ENCODE results near the gene FCHO2.
"Not testable (repeated sequence)": the region's sequence is repeated elsewhere in the genome, so short reads cannot be mapped to it uniquely, and the experiment has no call there.

The FCHO2 gene, protein sequence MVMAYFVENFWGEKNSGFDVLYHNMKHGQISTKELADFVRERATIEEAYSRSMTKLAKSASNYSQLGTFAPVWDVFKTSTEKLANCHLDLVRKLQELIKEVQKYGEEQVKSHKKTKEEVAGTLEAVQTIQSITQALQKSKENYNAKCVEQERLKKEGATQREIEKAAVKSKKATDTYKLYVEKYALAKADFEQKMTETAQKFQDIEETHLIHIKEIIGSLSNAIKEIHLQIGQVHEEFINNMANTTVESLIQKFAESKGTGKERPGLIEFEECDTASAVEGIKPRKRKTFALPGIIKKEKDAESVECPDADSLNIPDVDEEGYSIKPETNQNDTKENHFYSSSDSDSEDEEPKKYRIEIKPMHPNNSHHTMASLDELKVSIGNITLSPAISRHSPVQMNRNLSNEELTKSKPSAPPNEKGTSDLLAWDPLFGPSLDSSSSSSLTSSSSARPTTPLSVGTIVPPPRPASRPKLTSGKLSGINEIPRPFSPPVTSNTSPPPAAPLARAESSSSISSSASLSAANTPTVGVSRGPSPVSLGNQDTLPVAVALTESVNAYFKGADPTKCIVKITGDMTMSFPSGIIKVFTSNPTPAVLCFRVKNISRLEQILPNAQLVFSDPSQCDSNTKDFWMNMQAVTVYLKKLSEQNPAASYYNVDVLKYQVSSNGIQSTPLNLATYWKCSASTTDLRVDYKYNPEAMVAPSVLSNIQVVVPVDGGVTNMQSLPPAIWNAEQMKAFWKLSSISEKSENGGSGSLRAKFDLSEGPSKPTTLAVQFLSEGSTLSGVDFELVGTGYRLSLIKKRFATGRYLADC

DNA sequence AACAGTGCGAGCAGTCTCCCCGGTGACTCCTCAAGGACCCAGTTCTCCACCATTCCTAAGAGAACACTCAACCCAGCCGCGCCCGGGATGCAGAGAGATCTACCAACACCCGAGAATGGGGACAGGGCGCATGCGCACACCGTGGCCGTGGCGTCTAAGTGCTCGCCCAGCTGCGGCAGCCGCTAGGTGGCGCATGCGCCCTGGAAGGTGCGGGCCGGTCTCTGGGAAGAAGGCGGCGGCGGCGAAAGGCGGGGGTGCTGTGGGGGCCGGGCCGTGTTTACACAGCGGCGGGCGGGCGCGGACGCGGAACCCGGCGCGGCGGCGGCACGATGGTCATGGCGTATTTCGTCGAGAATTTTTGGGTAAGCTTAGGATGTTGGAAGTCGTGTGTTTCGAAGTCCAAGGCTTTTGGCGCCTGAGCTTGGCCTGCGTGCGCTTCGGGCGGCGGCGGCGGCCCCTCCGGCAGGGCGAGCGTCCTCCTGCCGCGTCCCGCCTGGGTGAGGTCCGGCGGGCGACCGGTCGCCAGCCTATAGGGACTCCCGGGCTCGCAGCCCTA, at the start of gene FCHO2:
Gene FCHO2, plus strand, starts transcription at position 274 of the 556 bp plus-strand sequence. Its CDS starts 56 bp downstream, at position 330.
- ATAC-seq: peak; percentile 98
- Mint-ChIP-seq H3K36me3 (no peaks in the 10 kb centered on the region), H3K27ac (peak within 1 kb of the TSS; percentile 74), H3K4me3 (peak within 1 kb of the TSS; percentile 79), H3K9me3 (no peaks in the 10 kb centered on the region), H3K27me3 (peaks cover 19% of the 10 kb centered on the region), H3K4me1 (peaks cover 26% of the 10 kb centered on the region)

DNA sequence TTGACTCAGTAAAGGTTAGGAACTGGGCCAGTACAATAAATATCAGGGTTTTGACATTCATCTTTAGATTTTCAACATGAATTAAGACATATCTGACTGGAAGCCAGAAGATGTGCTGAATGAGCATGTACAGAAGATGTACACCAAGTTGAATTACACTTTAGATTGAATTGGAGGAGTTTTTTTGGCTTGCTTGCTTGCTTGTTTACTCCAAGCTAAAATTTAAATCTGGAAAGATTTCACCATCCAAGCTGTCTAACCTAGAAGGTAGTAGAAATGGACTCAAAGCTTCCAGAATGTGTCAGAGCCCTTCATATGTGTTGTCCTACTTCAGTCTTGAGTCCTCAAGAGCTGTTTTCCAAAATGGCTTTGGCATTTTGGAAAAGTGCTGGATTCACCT, 49.0 kb upstream of the FCHO2 start:
- Mint-ChIP-seq H3K27me3 (no peaks in the 10 kb centered on the region), H3K27ac (no peak overlapping the region), H3K4me1 (no peaks in the 10 kb centered on the region), H3K4me3 (no peak overlapping the region), H3K36me3 (peaks cover 63% of the 10 kb centered on the region), H3K9me3 (no peaks in the 10 kb centered on the region)
- no peak for ATAC-seq

DNA sequence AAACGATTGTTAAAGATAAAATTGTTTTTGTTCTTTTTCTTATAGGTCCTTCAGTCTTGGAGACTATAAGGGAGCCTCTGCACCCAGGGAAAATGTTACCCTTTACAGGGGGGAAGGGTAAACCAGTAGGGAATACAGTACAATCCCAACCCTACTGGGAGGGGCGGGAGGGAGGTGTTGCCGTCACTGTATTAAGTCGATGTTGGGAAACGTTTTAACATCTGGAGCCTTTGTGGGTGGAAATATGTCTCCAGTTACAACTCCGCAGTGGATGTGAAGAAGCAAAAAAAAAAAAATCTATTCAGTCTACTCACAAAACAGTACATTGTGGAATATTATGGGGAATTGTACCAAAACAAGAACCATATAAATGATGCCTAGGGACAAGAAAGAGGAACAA, 47.2 kb upstream of the FCHO2 start:
- H3K27ac Mint-ChIP-seq: no peak overlapping the region
- H3K36me3 Mint-ChIP-seq: peaks cover 51% of the 10 kb centered on the region
- no peaks in the 10 kb centered on the region for H3K4me1 Mint-ChIP-seq

DNA sequence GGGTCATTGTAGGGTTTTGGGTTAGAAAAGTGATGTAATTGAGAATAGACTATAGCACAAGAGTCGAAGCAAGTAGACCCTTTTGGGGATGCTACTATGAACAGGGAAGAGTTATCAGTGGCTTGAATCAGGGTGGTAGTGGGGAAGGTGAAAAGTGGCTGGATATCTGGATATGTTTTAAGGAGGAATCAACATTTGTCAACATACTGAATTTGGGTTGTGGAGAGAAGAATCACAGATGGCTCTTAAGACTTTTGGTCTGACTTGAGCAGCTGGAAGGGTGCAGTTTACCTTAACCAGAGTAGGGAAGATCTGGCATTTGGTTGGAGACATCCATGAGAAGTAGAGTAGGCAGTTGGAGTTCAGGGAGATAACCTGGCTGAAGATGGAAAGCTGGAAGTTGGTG, 38.5 kb upstream of the FCHO2 start:
- no peak overlapping the region for H3K4me3 Mint-ChIP-seq
- H3K27me3 Mint-ChIP-seq: no peaks in the 10 kb centered on the region
- no peak for ATAC-seq
- no peaks in the 10 kb centered on the region for H3K4me1 Mint-ChIP-seq
- H3K9me3 Mint-ChIP-seq: no peaks in the 10 kb centered on the region
- H3K27ac Mint-ChIP-seq: no peak overlapping the region
- H3K36me3 Mint-ChIP-seq: no peaks in the 10 kb centered on the region

More for the DNA sequence above, 47.2 kb upstream of the FCHO2 start:
- Mint-ChIP-seq H3K27me3 (no peaks in the 10 kb centered on the region), H3K9me3 (no peaks in the 10 kb centered on the region), H3K4me3 (no peak overlapping the region)
- no peak for ATAC-seq

DNA sequence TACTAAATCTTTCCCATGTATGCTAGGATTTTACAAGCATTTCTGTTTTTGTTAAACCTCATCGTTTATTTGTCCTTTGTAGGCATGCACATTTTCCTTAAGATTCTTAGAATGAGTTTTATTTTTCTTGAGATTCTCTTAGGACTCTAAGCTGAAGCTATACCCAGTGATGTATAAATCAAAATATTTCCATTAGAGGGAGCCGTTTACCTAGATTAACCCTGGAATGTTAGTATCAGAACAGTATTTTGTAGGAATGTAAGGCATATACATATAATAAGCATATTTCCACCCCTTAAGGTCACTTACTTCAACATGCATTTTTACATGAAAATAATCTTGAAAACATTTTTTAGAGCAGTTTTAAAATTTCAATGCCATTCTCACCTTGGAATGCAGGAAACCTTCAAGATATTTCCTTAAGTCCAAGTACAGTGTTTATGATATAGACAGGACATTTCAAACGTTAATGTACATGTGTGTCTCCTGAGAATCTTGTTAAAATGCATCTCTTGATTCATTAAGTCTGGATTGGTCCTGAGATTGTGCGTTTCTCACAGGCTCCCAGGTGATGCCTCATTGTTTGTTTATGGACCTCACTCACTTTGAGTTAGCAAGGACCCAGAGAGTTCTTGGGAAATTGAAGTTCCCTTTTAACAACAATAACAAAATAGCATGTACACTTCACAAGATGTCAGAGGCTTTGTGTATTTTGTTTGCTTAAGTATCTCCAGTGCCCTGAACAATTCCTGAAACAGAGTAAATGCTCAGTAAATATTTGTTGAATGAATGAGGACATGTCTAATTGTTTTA, 34.9 kb upstream of the FCHO2 start:
- H3K4me1 Mint-ChIP-seq: no peaks in the 10 kb centered on the region
- no peak overlapping the region for H3K4me3 Mint-ChIP-seq

DNA sequence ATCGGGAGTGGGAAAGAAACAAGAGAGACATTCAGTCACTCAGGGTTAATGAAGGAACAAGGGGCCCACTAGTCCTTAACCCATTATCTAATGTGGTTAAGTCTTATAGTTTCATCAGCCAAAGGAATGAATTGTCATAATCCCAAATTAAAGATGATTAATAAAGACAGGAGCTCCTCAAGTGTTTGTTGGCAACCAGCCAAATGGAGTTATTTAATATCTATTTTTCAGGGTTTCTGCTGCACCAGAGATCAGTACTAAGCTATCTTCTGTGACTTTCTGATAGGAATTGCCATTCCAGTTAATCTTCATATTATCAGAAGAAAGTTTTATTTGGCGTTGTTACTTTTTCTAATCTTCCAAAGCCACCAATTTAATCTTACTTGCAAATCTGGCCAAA, 34.0 kb upstream of the FCHO2 start:
- ATAC-seq: no peak
- no peaks in the 10 kb centered on the region for H3K4me1 Mint-ChIP-seq
- no peak overlapping the region for H3K27ac Mint-ChIP-seq
- no peaks in the 10 kb centered on the region for H3K36me3 Mint-ChIP-seq
- H3K27me3 Mint-ChIP-seq: no peaks in the 10 kb centered on the region
- no peak overlapping the region for H3K4me3 Mint-ChIP-seq
- H3K9me3 Mint-ChIP-seq: no peaks in the 10 kb centered on the region

More for the DNA sequence above, 34.9 kb upstream of the FCHO2 start:
- Mint-ChIP-seq H3K9me3 (no peaks in the 10 kb centered on the region), H3K27me3 (no peaks in the 10 kb centered on the region), H3K36me3 (no peaks in the 10 kb centered on the region), H3K27ac (no peak overlapping the region)
- no peak for ATAC-seq

DNA sequence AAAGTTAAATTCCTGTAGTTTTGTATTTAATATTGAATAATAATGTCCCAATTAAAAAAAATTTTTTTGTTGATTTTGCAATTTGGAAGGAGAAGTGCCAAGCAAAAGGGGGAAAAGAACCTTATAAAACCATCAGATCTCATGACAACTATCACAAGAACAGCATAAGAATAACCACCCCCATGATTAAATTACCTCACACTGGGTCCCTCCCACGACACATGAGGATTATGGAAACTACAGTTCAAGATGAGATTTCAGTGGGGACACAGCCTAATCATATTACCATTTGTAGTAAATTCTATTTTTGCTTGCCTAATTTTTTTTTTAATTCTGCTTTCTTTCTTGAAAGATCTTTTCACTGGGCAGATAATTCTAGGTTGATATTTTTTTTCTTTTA, 33.4 kb upstream of the FCHO2 start:
- no peak overlapping the region for H3K27ac Mint-ChIP-seq
- H3K4me1 Mint-ChIP-seq: no peaks in the 10 kb centered on the region
- H3K9me3 Mint-ChIP-seq: no peaks in the 10 kb centered on the region
- H3K27me3 Mint-ChIP-seq: no peaks in the 10 kb centered on the region
- H3K4me3 Mint-ChIP-seq: no peak overlapping the region
- H3K36me3 Mint-ChIP-seq: no peaks in the 10 kb centered on the region
- ATAC-seq: no peak

DNA sequence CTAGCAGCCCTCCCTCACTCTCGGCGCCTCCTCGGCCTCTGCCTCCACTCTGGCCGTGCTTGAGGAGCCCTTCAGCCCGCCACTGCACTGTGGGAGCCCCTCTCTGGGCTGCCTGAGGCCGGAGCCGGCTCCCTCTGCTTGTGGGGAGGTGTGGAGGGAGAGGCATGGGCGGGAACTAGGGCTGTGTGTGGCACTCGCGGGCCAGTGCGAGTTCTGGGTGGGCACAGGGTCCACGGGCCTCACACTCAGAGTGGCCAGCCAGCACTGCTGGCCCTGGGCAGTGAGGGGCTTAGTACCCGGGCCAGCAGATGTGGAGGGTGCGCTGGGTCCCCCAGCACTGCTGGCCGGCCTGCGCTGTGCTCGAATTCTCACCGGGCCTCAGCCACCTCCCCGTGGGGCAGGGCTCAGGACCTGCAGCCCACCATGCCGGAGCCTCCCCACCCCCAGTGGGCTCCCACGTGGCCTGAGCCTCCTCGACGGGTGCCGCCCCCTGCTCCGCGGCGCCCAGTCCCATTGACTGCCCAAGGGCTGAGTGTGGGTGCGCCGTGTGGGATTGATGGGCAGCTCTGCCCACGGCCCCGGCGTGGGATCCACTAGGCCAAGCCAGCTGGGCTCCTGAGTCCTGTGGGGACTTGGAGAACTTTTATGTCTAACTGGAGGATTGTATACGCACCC, 30.4 kb upstream of the FCHO2 start:
- Mint-ChIP-seq H3K9me3 (no peaks in the 10 kb centered on the region), H3K27me3 (peaks cover 13% of the 10 kb centered on the region), H3K4me3 (no peak overlapping the region), H3K4me1 (no peaks in the 10 kb centered on the region), H3K27ac (no peak overlapping the region), H3K36me3 (no peaks in the 10 kb centered on the region)
- no peak for ATAC-seq

DNA sequence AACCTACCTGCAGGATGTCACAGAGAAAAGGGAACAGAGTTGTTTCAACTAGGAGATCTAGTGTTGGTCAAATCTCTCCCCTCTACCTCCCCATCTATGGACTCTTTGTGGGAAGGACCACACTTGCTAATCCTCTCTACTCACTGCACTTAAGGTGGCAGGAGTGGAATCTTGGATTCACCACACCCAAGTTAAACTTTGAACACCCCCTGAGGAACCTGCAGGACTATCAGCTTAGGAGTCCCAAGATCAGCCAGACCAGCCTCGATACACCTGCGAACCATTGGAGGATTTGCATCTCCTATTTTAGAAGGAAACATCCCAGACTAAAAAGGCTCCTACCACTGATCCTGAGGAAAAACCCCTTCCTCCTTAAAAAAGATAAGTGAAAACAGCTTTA, 23.2 kb upstream of the FCHO2 start:
- not testable (repeated sequence) for H3K27ac Mint-ChIP-seq, H3K4me3 Mint-ChIP-seq, H3K9me3 Mint-ChIP-seq, H3K4me1 Mint-ChIP-seq, H3K36me3 Mint-ChIP-seq, ATAC-seq
- peaks cover 46% of the 10 kb centered on the region for H3K27me3 Mint-ChIP-seq

DNA sequence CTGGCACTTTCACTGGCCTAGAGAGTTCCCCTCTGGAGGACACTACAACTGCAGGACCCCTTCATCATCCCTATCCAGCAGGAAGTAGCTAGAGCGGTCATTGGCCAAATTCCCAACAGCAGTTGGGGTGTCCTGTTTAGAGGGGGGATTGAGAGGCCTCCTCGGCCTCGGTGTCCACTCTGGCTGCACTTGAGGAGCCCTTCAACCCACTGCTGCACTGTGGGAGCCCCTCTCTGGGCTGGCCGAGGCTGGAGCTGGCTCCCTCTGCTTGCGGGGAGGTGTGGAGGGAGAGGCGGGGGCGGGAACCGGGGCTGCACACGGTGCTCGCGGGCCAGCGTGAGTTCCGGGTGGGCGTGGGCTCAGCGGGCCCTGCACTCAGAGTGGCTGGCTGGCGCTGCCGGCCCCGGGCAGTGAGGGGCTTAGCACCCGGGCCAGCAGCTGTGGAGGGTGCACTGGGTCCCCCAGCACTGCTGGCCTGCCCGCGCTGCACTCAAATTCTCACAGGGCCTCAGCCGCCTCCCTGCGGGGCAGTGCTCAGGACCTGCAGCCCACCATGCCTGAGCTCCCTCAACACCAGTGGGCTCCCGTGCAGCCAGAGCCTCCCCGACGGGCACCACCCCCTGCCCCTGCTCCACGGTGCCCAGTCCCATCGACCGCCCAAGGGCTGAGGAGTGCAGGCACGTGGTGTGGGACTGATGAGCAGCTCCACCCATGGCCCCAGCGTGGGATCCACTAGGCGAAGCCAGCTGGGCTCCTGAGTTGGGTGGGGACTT, 20.7 kb upstream of the FCHO2 start:
- peaks cover 61% of the 10 kb centered on the region for H3K27me3 Mint-ChIP-seq
- not testable (repeated sequence) for H3K27ac Mint-ChIP-seq, ATAC-seq, H3K9me3 Mint-ChIP-seq, H3K4me1 Mint-ChIP-seq, H3K36me3 Mint-ChIP-seq, H3K4me3 Mint-ChIP-seq

DNA sequence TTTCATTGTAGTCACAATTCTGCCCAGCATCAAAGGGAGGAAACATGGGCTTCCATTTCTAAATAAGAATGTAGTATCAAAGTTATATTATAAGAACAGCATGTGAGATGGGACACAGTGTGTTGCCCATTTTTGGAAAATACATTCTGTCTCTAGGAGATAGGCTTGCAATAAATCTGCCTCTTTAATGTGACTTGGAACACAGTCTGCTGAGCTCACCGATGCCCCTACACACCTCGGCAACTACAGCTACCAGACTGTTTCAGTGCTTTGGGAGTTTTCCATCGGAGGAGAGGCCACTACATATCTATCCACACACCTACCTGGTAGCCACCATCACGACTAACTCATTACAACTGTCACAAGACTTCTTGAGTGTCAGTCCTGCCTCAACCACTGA, 18.9 kb upstream of the FCHO2 start:
- Mint-ChIP-seq H3K27me3 (peaks cover 61% of the 10 kb centered on the region), H3K4me3 (no peak overlapping the region), H3K9me3 (no peaks in the 10 kb centered on the region), H3K4me1 (no peaks in the 10 kb centered on the region), H3K36me3 (no peaks in the 10 kb centered on the region), H3K27ac (no peak overlapping the region)
- ATAC-seq: no peak

DNA sequence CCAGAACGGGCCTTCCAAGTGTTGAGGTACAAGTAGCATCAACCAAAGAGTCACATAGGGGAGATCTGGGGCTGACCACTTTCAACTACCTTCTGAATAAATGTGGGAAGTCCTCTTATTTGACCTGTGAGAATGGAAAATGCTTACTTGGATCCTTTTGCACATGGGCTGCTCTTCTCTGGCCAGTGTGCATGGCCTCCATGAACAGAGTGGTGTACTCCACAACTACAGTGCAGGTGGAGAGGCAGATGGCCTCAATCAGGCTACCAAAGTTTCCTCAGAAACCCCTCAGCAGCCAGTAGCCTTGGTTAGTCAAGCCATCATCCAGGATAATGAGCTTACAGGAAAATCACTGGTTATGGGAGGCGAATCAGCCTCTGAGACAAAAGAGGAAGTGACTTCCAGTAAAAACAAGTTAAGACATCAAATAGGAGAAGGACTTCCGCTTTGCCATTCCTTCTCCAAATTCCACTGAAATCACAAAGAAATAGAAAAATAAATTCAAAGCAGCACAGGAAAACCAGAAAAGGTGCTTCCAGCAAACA, 18.3 kb upstream of the FCHO2 start:
- H3K9me3 Mint-ChIP-seq: no peaks in the 10 kb centered on the region
- H3K4me3 Mint-ChIP-seq: no peak overlapping the region
- H3K4me1 Mint-ChIP-seq: no peaks in the 10 kb centered on the region
- no peaks in the 10 kb centered on the region for H3K36me3 Mint-ChIP-seq
- ATAC-seq: no peak
- H3K27ac Mint-ChIP-seq: no peak overlapping the region
- peaks cover 61% of the 10 kb centered on the region for H3K27me3 Mint-ChIP-seq

DNA sequence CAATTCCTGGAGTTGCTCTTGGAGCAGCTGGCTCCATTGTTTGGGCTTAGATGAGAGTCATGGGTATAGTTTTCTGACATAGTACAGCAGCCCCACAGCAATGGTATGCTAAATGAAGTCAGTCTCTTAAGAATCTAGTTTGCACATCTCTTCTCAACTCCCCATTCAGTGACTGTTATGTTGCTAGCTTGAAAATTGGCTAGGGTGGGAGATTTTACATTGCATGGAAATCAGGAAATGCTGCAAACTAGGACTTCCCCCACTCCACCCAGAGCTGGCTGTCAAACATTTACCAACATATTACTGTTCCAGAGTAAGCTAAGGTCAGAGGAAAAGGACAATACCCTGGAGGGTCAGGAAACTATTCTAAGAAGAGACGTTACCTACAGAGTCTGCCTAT, 17.6 kb upstream of the FCHO2 start:
- no peaks in the 10 kb centered on the region for H3K9me3 Mint-ChIP-seq
- no peak overlapping the region for H3K4me3 Mint-ChIP-seq
- no peak for ATAC-seq
- no peak overlapping the region for H3K27ac Mint-ChIP-seq
- no peaks in the 10 kb centered on the region for H3K36me3 Mint-ChIP-seq
- H3K27me3 Mint-ChIP-seq: peaks cover 61% of the 10 kb centered on the region
- no peaks in the 10 kb centered on the region for H3K4me1 Mint-ChIP-seq

DNA sequence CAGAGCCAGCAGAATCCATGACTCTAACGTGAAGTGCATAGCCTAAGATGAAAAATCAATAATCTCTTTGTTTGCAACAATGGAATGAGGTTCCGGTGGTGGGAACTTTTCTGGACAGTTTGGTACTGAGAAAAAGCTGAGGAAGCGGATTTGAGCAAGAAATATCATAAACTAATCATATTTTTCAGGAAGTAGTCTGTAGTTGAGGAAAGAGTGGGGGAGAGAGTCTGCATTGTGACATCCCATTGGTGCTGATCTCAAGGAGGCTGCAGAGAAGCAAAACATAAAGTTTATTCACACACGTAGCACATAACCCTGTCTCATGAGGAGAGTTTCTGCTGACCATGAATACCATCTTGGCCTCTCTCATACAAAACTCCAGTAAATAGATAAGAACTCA, 15.8 kb upstream of the FCHO2 start:
- H3K27me3 Mint-ChIP-seq: peaks cover 48% of the 10 kb centered on the region
- H3K9me3 Mint-ChIP-seq: no peaks in the 10 kb centered on the region
- no peaks in the 10 kb centered on the region for H3K4me1 Mint-ChIP-seq
- ATAC-seq: no peak
- no peak overlapping the region for H3K4me3 Mint-ChIP-seq
- no peak overlapping the region for H3K27ac Mint-ChIP-seq
- H3K36me3 Mint-ChIP-seq: no peaks in the 10 kb centered on the region

Measured in stimulated activated memory B cell treated with anti-CD40 and anti-IgM and Interleukin-4, amounts not matched to agents 10 μg/mL and 1 μg/mL and 100 μg/mL, for 72 hours (primary cell).